ENCODE measurements around the gene LRRC3C.

- no peak for TF ChIP-seq CTCF (IDR thresholded peaks at IDR 0.05 in 8 of 11, conservative IDR thresholded peaks at IDR 0.05 in 3 of 11)
- TF ChIP-seq POLR2A (IDR thresholded peaks at IDR 0.05), result no peak
- TF ChIP-seq POLR2AphosphoS5 (IDR thresholded peaks at IDR 0.05), result no peak
Measured at GRCh38 chr17:39923836-39924690, 3.5 kb upstream of the LRRC3C start.
